SW480 (cell line): ENCODE results near the gene CLTRN.
"Not testable (repeated sequence)": the region's sequence is repeated elsewhere in the genome, so short reads cannot be mapped to it uniquely, and the experiment has no call there.

Experiments used
- DNase-seq: peaks from one replicate; pipeline ENCODE4 v3.0.0-alpha.2; 2016; ENCODE audit warnings: low spot score

Gene CLTRN, protein sequence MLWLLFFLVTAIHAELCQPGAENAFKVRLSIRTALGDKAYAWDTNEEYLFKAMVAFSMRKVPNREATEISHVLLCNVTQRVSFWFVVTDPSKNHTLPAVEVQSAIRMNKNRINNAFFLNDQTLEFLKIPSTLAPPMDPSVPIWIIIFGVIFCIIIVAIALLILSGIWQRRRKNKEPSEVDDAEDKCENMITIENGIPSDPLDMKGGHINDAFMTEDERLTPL

DNA sequence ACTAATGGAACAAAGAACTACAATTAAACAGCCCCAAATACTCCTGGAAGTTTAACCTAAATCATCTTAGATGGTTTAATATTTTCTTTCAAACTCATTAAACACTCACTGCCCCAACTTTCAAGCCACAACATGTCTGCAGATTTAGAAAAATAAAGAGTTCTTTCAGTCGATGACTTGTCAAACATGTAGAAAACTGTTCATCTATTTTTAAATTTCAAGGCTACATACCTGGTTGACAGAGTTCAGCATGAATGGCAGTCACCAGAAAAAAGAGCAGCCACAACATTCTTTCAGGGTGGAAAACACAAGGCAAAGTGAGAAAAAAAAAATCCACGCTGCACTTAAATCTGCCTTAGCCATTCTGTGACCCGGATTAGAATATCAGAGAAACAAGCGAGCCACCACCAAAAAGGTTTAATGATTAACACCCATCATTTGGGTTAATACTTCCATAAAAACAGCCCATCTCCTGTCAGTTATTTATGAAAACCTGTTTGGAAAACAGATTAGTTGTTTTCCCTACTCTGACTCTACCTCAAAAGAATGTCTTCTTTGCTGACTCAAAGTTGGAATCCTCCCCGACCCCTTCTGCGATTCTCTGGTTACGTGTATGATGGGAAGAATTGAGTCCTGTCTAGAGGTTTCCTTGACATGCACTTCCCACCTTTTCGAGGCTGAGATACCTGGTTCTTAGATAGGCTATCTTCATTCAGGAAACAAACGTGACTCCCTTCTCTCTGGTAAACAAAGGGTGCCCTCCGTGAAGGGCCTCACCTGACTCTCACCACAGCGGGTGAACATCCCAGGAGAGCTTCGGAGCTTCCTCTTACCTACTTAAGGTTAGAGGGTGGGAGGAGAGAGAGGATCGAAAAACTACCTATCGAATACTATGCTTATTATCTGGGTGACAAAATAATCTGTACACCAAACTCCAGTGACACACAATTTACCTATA lies at the start of gene CLTRN:
Gene CLTRN (minus strand): TSS at position 319 of the 958 bp plus-strand sequence. CDS start 30 bp downstream, at position 289.
- no peak for DNase-seq

DNA sequence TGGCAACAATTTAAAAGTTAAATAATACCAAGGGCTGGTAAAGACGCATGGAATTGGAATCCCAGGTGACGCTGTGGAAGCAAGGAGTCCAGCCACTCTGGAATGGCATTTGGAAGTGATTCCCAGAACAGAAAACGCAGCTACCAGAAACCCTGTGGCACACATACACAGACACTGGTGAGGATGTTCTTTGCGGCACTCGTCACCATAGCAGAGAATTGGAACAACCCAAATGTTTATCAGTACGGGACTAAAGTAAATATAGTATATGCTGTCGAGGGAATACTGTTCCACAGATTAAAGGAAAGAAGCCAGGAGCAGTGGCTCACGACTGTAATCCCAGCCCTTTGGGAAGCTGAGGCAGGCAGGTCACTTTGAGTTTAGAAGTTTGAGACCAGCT lies 39.7 kb upstream of the CLTRN start:
- not testable (repeated sequence) for DNase-seq

DNA sequence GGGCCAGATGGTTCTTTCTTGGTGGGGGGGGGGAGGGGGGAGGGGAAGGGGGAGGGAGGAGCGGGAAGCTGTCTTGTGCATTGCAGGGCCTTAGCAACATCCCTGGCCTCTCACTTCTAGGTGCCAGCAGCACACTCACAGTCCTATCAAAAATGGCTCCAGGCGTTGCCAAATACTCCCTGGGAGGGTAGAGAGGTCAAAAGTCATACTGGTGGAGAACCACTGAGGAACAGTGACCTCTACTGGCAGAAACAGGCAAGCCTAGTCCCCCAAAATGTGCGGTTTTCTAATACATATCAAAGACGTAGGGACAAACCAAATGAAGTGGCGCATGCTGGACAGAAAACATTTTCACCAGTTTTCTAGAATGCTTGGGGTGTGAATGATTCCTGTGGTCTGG lies 39.2 kb upstream of the CLTRN start:
- not testable (repeated sequence) for DNase-seq

DNA sequence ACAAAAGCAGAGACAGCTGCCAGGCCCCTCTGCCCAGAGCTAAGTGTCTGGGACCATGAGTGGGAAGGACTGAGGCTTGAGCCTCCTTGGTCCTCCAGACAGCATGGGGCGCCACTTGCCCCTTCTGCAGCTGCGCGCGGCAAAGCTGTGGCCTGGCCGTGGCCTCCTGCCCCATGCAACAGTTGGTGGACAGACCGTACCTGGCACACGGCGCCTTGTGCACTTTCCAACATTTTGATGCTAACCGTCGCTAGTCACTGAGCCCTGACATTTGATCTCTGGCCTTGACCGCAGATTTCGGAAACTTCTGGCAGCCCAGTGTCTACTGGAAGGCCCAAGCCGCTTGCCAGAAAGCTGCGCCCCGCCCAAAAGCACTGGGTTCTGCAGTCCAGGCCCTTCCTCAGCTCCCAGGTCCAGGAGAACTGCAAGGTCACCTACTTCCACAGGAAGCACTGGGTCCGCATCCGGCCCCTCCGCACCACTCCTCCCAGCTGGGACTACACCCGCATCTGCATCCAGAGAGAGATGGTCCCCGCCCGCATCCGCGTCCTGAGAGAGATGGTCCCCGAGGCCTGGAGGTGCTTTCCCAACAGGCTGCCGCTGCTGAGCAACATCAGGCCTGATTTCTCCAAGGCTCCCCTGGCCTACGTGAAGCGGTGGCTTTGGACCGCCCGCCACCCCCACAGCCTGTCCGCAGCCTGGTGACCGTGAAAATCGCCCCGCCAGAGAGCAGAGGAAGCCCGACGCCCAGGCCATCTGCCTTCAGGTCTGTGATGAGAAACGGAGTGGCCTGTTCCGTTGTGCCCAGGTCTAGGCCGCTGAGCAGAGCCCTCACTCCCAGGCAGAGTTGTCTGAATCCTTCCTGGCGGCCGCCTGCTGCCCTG lies 38.1 kb upstream of the CLTRN start:
- DNase-seq, result no peak

DNA sequence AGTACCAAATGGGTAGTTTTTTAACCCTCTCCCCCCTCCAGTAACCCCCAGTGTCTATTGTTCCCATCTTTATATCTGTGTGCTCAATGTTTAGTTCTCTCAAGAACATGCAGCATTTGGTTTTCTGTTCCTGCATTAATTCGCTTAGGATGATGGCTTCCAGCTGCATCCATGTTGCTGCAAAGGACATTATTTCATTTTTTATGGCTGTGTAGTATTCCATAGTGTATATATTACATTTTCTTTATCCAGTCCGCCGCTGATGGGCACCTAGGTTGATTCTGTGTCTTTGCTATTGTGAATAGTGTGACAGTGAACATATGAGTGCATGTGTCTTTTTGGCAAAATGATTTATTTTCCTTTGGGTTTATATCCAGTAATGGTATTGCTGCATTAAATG lies 31.9 kb upstream of the CLTRN start:
- no peak for DNase-seq

DNA sequence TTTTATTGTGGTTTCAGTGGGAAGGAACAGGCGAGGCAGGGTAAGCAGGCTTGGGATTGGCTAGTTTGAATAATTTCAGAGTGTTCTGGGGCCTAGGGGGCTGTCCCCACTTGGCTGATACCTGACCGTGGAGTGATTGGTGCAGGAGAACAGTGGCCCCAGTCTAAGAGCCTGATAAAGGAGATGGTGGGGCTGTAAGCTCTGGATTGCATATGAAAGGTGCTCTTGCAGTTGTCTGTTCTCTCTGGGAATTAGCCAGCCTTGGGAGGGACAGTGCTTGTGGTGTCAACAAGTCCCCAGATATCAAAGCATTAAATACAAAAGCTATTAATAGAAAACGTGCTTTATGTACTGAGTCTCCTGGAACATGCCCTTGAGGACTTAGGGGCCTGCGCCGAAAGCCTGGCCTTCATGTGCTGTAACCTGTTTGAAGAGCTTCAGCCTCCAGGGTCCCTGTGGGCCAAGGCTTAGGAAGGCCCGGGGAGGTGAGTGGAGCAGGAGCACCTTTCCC lies 30.4 kb upstream of the CLTRN start:
- DNase-seq, result no peak

DNA sequence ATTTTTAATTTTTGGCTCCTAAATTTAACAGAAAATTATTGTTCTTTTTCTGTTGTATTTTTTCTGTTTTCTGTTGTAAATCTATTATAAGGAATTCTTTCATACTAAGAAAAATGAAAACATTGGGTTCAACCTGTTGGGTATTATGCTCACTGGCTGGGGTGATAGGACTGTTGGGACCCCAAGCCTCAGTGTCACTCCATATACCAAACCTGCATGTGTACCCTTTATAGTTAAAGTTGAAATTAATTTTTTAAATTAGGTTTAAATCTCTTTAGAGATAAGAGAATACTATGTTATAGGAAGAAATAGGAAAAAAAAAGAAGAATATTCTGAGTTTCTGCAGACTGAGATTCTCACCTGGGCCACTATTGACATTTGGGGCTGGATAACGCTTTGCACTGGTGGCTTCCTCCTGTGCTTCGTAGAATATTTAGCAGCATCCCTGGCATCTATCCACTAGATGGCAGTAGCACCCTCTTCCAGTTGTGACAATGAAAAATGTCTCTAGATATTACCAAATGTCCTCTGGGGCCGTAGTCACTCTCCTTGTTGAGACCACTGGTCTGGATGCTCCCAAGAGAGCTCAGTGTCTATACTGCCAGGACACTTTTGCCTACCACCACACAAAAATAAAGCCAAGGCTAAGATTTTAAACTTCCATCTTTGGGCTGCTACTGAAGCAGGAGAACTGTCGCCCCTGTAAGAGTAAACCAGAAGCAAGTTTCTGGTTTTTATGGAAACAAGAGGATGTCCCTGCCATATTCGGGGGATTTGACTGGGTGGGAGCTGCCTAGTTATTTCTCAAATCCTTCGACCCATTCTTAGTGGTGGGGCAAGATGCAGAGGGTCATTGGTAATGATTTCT lies 22.4 kb upstream of the CLTRN start:
- peak; percentile 46 for DNase-seq

DNA sequence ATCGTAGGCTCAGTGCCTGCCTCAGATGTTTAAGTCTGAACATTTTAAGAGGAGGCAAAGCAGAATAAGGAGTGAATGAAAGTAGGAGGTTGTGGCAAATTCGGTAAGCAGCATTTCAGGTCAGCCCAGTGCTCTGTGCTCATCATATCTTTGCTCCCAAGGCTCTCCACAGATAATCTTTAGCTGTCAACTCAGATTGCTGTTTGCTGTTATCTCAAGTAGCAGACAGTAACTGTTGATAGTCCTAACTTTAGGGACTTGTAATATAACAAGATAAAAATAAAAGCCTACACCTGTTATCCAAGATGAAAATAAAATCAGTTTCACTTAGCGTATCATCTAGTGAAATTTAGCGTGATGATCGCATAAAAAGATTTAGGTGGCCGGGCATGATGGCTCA lies 18.6 kb upstream of the CLTRN start:
- DNase-seq, result no peak

DNA sequence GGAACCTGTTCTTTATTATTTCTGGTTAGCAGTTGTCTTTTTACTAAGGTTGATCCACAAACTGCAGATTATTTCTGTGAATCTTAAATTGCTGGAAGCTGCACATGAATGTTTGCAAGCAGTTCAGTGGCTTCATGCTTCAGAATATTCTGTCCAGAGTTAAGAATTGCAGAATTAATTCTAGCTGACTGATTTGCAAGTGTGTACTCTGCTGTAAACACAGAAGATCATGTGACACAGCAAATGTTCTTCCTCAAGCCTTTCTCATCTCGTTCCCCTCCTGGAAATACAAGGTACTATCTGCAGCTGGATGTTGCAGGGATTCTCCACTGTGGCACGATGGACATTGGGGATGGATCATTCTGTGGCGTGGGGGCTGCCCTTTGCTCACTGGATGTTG lies 16.8 kb upstream of the CLTRN start:
- DNase-seq, result no peak

DNA sequence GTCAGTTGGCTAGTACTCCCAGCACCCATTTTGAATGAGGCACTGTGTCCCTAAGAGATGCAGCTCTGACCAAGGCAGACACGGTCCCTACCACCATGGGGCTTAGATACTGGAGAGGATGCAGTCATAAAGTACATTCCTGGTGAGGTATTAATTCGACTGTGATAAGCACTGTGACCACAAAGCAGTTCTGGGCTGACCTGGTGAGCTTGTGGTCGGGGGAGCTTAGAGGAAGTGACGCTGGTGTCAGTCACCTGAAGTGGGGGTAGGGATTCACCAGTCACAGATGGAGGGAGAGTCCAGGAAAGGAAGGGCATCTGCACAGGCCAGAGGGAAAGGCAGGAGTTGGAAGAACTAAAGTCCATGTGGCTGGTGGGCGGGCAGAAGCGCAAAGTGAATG lies 15.8 kb upstream of the CLTRN start:
- DNase-seq, result peak; percentile 57

DNA sequence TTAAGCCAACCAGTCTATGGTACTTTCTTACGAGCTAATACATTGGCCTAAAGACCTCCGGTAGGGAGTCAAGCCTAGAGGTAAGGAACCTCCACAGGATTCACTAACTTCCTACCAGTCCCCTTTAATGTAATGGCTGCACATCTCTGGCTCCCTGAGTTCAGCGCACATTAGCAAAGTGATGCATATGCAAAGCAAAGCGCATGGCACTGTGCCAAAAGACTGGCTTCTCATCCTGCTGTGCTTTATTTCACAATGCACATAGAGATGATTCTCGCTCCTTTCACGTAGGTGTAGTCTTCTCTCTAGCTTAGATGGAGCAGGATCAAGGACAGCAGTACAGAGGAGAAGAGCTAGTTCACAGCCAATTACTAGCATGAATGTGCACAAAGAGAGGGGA lies 14.6 kb upstream of the CLTRN start:
- DNase-seq, result no peak

DNA sequence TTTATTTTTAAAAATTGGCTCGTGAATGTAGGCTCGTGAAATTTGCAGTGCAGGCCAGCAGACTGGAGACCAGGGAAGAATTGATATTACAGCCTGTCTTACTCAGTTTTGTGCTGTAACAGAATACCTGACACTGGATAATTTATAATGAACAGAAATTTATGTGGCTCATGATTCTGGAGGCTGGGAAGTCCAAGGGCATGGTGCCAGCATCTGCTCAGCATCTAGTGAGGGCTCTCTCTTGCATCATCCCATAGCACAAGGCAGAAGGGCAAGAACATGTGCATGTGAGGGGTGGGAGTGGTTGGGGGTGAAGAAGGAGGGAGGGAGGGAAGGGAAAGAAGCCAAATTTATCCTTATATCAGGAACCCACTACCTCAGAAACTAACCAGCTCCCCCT lies 13.7 kb upstream of the CLTRN start:
- DNase-seq, result no peak

DNA sequence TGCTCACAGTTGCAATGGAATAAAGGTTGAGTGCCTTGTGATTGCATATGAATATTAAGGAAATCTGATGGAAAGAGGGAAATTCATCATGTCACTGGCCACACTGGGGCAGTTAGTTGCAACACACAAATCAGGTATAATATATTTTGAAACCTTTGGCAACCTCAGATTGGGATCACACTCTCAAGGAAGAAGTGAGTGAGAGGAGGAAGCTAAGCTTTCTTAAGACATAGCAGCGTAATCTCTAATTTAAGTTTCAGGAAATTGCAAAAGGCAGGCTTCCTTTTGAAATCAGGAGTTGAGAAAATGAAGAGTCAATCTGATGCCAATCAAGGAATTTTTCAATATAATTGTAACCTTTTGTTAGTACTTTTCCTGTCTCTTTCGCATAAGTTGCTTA lies 12.3 kb upstream of the CLTRN start:
- no peak for DNase-seq

DNA sequence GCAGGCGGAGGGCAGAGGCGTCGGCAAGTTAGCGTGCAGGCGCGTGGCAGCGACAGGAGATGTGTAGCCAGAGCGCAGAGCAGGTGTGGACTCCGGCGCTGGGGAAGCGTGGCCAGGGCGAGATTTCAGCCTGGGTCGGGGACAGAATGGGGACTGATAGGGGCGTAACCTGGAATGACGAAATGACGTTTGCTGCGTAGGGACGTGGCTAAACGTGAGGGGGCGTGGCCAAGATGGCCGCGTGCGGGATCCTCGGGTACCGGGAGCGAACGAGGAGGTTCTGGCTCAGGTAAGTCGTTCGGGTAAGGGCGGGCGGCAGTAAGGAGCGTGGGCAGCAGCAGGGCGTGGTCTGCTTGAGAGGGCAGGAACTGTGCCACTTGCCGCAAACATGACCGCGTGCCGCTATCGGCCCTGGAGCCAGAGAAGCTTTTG lies 10.9 kb upstream of the CLTRN start:
- DNase-seq, result peak; percentile 88

DNA sequence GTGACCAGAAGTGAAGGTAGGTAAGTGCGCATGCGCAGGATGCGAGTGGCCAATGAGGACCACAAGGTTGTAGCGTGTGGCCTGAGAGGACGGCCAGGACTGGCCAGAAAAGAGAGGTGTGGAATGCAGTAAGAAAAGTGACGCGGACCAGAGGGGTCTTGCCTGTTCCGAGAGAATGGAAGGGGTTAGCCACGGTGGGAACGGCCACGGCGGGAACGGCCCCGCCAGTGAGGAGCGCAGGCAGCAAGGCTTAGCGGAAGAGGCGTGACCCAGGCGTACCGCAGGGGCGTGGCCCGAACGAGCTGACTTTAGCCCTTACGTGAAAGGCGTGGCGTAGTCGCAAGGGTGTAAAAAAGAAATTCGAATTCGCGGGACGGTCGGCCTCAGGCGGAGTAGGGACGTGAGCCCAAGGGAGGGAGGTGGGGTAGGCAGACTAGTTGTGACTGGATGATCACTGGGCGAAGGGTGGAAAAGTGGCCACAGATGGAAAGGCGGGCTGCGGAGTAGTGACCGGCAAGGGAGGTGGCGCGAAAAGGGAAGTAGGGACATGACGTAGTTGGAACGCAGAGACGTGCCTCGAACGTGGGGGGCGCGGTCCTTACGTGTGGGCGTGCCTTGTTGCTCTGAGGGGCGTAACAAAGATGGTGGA lies 10.4 kb upstream of the CLTRN start:
- peak; percentile 93 for DNase-seq

DNA sequence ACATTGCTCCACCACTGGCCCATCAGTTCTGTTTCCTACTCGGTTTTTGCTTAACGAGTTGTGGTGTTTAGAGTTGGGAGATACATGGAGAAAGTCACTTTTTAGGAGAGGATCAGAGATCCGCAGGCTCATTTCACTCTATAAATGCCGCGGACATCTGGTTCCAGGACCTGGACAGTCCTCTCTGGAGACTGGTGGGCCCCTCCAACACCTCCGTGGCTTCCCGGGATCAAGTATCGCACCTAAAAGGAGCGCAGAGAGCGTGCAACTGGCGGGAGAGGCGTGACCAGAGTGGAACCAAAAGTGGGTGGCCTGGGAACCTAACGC lies 9.9 kb upstream of the CLTRN start:
- no peak for DNase-seq

DNA sequence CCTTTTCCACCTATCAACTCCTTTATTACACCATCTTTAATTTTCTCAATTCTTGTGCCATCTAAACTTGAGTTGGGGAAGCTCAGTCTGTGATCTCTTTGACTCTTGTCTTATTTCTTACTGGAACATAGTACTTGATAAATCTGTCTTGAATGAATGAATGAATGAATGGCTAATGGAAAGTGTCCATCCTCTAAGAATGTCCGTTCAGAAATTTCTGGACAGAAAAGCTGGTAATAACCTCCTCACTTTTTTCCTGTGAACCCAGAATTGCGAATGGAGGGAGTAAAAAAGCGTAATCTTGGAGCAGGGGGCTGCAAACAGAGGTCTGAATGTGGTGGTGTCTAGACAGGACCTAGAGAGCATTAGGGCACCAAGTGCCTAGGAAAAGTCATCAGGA lies 9.4 kb upstream of the CLTRN start:
- DNase-seq, result no peak

DNA sequence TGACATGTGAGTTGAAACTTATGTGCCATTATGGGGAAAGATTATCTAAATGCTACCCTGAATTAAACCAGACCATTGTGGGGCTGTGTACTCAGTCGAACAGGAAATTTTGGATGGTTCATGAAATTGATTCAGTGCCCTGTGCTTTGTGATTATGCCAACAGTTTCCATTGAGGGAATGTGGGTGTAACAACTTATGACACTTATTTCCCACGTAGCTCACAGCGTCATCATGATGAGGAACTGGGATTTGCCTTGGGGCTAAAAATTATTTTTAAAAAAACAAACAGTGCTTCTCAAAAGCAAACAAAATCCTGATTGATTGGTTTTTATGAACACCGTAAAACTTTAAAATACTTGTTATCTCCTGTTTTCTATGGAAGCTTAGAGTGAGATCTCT lies 8.3 kb upstream of the CLTRN start:
- DNase-seq, result no peak

DNA sequence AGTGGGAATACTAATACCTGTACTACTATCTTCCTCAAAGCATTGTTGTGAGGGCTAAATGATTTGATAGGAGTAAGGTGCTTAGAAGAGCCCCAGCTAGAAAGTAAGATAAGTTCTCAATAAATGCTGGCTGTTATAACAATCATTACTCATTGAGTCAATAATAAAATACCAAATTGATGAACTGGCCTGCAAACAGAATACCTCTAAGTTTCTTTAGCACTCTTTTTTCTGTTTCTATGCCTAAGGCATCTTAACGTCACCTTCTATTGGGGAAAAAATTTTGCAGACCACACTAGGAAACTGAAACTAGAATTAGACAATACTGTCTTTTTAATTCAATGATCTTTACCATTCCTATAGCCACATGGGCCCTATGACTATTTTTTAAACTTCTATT lies 1.2 kb downstream of the CLTRN start:
- no peak for DNase-seq

DNA sequence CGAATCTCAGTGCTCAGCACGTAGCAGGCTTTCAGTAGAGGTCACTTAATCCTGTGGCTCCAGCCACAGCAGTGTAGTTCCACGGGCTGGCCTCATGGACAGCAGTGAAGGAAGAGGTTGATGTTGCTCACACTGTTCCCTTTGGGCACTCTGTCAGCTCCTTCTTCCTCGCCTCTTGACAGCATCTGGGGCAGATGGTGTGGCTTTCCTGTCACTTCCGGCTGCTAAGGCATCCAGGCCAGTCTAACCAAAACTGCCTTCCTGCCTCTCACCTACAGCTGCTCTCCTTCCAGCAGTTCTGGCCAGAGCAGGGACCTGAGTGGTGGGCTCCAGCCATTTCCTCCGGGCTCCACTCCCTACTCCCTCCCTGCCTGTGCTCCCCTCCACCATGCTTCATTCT lies 9.8 kb downstream of the CLTRN start:
- DNase-seq, result not testable (repeated sequence)

DNA sequence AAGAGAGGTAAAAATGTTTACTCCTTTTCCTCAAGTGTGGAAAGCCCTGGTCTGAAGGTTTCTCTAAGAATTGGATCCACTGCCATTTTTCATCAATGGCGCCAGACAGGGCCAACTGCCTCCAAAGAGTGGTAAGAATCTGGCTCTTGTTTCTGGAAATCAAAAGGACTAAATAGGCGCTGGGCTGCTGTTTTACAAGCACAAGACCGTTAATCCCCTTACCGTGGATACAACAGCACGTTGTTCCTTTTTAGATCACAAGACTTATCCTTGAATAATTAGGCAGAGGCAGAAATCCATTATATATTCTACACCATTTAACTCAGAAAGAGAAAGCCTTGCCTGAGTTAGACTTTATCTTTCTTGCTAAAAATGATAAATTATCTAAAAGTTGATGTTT lies 10.6 kb downstream of the CLTRN start:
- no peak for DNase-seq
